Measurements from ENCODE around the gene FTO.

DNA sequence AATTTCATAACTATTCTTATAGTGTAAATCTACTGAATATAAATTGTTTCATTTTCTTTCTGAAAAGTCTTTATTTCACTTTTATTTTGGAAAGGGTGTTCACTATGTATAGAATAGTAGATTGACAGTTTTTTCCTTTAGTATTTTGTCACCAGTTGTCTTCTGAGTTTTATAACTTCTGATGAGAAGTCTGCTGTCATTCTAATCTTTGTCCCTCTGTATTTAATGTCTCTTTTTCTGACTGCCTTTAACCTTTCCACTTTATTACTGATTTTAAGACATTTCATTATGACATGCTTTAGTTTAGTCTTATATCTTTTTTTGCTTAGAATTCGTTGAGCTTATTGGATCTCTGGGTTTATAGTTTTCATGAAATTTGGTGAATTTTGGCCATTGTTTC is 166.9 kb downstream of the FTO start:
- TF ChIP-seq EZH2 (IDR thresholded peaks at IDR 0.05): no peak
- TF ChIP-seq, protein P1, sequence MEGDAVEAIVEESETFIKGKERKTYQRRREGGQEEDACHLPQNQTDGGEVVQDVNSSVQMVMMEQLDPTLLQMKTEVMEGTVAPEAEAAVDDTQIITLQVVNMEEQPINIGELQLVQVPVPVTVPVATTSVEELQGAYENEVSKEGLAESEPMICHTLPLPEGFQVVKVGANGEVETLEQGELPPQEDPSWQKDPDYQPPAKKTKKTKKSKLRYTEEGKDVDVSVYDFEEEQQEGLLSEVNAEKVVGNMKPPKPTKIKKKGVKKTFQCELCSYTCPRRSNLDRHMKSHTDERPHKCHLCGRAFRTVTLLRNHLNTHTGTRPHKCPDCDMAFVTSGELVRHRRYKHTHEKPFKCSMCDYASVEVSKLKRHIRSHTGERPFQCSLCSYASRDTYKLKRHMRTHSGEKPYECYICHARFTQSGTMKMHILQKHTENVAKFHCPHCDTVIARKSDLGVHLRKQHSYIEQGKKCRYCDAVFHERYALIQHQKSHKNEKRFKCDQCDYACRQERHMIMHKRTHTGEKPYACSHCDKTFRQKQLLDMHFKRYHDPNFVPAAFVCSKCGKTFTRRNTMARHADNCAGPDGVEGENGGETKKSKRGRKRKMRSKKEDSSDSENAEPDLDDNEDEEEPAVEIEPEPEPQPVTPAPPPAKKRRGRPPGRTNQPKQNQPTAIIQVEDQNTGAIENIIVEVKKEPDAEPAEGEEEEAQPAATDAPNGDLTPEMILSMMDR (IDR thresholded peaks at IDR 0.05): no peak
